Stimulated activated CD4-positive, alpha-beta T cell treated with anti-CD3 and anti-CD28 coated beads, Interleukin-15, amount 100 ng/mL, for 48 hours (primary cell): Measurements from ENCODE around the gene ATP6V1B1.
"Not testable (repeated sequence)": the region's sequence is repeated elsewhere in the genome, so short reads cannot be mapped to it uniquely, and the experiment has no call there.

Experiments
- DNase-seq, 2 donors: peaks; one replicate each; pipeline ENCODE4 v3.0.0-alpha.2; 2020; ENCODE audit warnings: low read depth in 2 of 2

ATP6V1B1 gene

DNA sequence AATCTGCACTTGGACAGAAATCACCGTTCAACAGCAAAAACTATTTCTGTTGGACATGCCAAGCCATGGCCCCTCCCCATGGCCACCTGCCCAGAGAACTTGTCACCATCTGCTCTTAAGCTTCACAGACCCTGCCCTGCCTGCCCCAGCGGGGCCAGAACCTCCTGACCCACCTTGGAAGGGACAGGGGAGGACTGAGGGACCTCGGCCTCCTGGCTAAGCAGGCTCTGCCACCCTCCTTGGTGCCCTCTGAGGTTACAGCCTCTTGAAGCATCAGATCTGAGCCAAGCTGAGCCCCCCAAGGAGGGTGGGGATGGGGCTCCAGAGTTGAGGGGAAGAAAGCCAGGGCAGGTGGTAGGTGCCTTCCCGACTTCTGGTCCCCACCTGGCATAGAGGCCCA lies 52.5 kb downstream of the ATP6V1B1 start:
- no peak for DNase-seq

GRCh38 chr2:70988726-70989648 lies 53.3 kb downstream of the ATP6V1B1 start:
- no peak for DNase-seq

DNA sequence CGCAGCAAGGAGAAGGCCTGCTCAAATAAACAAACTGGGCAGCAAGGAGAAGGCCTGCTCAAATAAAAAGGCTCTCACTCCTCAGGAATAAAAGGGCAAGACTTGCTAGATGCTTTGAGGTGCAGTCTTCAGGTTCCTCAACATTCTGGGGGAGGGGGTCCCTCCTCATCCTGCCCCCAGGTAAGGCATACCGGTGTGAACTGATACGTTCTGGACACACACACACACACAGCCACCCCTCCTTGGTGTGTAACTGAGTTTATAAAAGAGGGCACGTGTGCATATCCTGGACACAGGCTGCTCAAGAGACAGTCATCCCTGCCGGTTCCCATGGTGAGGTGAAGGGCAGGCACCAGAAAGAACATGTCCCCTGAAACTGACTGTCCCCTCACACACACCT lies 54.5 kb downstream of the ATP6V1B1 start:
- DNase-seq, result no peak

DNA sequence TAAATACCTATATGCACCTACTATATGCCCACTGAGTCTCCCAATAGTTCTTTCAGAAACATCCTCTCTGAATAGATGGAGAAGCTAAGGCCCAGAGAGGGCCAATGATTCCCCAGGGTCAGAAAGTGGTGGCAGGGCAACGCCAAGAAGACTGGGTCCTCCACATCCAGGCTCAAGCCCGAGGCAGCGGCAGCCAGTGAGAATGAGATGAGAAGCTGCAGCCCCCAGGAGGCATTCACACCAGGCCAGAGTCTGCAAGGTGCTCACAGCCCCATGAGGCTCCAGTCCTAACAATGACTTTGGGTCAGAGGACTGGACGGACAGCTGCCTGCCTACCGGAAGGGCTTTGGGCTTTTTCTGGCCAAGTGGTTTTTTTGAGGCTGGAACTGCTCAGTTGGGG lies 55.4 kb downstream of the ATP6V1B1 start:
- DNase-seq, result no peak

- no peak for DNase-seq
Measured at GRCh38 chr2:70991742-70992141, 56.0 kb downstream of the ATP6V1B1 start.

DNA sequence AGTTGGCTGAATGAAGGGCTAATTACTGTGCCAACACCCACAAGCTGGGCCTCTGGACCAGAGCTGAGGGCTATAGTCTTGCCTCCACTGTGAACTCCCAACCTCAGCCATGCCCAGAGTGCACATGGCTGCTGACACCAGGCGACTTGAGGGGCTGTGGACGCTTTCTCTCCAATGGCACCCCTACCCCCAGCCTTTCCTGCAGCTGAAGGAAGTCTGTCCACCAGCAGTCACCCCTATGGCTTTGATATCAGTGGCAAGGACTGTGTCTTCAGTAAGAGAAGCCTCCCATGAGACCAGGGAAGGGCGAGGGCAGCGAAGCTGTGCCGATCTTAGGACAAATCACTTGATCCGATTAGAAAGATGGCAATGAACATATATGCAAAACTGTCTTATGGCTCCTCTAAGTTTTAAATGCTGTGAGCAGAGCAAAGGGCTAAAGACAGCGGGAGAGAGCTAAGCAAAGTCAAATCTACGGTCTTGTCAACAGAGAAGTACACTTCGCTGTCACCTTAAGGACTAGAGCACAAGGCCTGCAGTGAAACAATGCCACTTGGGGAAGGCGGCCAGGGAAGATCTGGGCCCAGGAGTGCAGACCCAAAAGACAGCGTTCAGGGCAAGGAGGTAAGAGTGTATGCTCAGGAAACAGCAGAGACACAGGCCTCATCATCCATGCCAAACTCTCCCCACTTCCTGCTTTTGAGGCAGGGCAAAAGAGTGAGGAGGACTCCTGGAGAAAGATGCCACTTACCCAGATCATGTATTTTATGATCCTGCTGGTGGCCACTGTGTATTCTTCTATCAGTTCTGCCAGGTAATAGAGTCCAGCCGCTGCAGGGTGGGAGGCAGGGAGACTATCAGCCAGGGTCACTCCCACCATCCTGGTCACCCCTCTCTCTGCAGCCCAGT lies 57.5 kb downstream of the ATP6V1B1 start:
- DNase-seq, result no peak

DNA sequence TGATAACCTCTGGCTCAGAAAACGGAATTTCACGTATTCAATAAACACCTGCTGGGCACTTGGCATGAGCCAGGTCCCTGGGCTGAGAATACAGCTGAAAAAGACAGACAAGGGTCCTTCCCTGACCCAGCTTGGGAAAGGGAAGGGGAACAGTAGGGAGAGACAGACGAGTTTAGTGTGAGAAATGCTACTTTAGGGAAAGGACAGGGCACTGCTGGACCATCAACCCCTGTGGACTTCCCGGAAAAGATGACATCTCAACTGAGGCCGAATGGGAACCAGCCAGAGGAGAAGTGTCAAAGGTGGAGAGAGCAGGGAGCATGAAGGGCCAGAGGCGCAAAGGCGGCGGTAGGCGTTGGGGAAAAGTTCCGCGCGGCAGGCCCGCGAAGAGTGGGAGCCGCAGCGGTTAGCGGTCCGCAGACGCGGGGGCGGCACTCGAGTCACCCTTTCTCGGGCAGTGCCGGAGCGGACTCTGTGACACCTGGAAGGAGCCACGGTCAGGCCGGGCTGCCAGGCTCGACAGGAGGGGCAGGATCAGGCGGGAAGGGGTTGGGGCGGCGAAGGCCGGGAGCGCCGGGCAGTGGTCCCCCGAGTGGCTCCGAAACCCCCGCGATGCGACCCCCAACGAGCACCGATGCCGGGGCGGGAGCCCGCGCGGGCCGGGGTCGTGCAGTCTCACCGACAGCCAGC lies 58.5 kb downstream of the ATP6V1B1 start:
- no peak for DNase-seq

DNA sequence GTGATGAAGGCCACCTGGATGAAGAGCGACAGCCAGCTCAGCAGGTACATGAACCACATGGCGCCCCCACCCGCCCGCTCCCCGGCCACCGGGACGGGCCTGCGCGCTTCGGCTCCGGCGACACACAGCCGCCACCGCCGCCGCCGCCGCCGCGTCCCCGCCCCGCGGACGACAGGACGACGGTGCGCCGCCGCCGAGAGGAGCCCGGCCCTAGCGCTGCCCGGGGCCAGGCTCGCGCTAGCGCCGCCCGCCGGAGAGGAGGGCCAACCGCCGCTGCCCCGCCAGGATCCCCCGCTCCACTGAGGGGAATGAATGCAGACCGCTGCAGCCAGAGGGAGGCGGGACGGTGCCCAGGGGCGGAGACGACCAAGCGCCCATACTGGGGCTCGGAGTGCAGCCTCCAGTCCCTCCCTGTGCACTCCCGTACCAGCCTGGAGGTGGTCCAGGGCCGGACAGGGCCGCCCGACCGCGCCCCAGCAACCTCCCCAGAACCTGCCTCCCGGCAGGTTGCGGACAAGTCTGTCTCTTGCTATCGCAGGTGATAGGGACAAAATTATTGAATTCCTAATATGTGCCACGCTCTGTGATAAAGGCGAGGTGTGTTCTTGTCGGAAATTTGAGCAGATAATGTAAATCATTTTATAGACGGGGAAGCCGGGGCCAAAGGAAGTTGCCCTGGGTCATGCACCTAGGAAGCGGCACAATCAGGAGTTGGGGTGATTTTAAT lies 59.2 kb downstream of the ATP6V1B1 start, which contains the start of gene TEX261:
Gene TEX261 (minus strand): TSS at position 175 of the 727 bp plus-strand sequence. CDS start 116 bp downstream, at position 59.
- peak; percentile 81 to 90 for DNase-seq

DNA sequence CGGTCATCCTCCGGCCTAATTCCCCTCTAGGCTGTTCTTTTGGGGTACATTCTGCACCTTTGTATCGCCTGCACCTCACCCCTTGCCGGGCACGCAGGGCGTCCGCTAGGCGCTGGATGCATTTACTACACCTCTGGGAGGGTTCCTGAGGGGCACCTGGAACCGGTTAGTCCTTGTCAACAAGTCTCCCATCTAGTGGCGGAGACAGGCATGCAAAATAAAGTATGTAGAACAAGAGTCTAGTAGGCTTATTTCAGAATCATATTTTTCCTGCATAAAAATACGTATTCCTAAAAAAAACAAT lies 59.7 kb downstream of the ATP6V1B1 start:
- DNase-seq, result peak in 1 of 2 donors; percentile 40

DNA sequence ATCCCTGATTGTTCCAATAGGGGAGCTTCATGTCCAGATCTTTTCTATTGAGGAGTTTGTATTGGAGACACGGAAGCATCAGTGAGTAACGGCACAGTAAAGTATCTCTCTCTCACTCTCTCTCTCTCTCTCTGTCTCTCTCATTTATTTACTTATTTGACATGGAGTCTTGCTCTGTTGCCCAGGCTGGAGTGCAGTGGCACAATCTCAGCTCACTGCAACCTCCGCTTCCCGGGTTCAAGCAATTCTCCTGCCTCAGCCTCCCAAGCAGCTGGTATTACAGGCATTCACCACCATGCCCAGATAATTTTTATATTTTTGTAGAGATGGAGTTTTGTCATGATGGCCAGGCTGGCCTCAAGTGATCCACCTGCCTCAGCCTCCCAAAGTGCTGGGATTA lies 63.2 kb downstream of the ATP6V1B1 start:
- not testable (repeated sequence) for DNase-seq

- no peak for DNase-seq
Measured at GRCh38 chr2:70999362-70999761, 63.7 kb downstream of the ATP6V1B1 start.

DNA sequence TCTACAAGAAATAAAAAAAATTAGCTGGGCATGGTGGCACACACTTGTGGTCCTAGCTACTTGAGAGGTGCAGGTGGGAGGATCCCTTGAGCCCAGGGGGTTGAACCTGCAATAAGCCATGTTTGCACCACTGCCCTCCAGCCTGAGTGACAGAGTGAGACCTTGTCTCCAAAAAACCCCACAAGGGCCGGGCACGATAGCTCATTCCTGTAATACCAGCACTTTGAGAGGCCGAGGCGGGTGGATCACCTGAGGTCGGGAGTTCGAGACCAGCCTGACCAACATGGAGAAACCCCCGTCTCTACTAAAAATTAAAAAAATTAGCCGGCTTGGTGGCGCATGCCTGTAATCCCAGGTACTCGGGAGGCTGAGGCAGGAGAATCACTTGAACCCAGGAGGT lies 64.2 kb downstream of the ATP6V1B1 start:
- DNase-seq, result not testable (repeated sequence)

- DNase-seq, result peak; percentile 72 to 80
Measured at GRCh38 chr2:71000780-71001591, 65.3 kb downstream of the ATP6V1B1 start.

DNA sequence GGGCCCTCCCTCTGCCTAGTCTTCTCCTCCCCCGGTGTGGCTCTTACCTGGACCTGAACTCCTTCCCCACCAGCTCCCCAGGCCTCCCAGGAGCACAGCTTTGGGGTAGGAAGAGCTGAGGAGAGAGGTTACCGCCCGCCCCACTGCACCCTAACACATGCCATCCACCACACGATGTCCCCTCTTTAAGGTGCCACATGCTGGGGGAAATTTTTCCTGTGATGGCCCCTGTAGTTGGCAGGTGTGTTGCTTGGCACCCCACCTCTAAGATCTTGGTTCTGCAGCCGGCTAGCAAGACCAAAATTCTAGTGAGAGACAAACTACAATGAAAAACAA lies 65.9 kb downstream of the ATP6V1B1 start:
- DNase-seq, result no peak

DNA sequence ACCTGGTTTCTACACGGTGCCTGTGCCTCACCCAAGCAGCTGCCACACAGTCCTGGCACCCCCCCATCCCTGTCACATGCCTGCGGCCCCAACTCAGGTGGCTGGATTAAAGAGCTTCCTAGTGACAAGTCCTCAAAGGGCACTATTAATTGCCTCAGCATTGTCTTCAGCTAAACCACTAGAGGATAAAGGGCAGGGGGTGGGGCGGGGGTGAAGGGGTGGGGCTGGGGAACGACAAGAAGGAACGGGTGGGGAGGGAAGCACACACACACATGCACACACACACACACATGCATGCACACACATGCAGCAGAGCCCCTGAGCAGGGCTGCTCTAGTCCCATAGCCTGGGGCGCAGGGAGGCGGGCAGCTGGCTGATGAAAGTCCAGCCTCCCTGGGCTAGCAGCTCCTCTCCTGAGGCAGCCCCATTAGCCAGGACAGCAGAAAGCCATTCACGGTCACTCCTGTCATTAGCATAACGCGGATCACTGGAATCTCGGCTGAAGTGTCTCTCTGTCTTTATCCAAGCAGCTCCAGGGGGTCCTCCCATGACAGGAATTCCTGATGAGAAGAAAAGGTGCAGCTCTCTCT lies 66.4 kb downstream of the ATP6V1B1 start:
- DNase-seq, result no peak

DNA sequence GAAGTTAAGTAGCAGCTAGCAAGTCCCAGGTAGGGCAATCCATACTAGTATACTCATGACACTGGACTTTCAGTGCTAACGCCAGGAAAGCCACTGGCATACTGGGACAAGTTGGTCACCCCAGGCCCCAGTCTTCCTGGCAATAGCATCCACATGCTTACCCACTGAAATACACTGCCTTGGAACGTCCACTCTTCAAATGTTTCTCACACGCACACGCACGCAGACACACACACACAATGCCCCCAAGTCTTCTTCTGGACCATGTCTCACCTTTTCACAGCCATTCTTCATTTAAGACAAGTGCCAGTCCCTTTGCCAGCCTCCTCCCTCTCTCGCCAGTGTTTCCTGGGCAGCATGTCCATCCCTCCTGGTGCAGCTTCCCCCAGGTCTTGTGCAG lies 67.7 kb downstream of the ATP6V1B1 start:
- no peak for DNase-seq

- no peak for DNase-seq
Measured at GRCh38 chr2:71003966-71004755, 68.5 kb downstream of the ATP6V1B1 start.

GRCh38 chr2:71004857-71005256 lies 69.2 kb downstream of the ATP6V1B1 start:
- DNase-seq, result no peak
